Keratinocyte (primary cell): ENCODE measurements around the gene BBS12. TPM values are rescaled to one million over a fixed set of nuclear protein-coding genes. Genes with fewer than 3 reads are reported as not detected.

Experiments
- DNase-seq: peaks from one replicate; pipeline ENCODE4 v3.0.0-alpha.2; 2011; ENCODE audit warnings: low read depth, missing footprints, low spot score
- FAIRE-seq: peaks from 2 replicates; lab custom pipeline; 2011; peaks lifted over from hg19 to GRCh38; lab: Jason Lieb, UNC
- H2AFZ ChIP-seq: 2 replicates; pipeline ENCODE4 v1.6.0; 2012; ENCODE audit warnings: low read length, control low read depth, inconsistent platforms; ENCODE audit not compliant: control insufficient read depth
- H3K27ac ChIP-seq: 2 replicates; pipeline ENCODE4 v1.5.1; 2011; ENCODE audit warnings: low read length; ENCODE audit not compliant: control insufficient read depth, insufficient read depth
- H3K27me3 ChIP-seq: 3 replicates; pipeline ENCODE4 v1.6.0; 2011; ENCODE audit warnings: low read length; ENCODE audit not compliant: control insufficient read depth, insufficient read depth; ENCODE audit errors: extremely low read depth
- H3K36me3 ChIP-seq, 2 experiments: 2 replicates in 1 of 2; 3 replicates in 1 of 2; pipeline ENCODE4 v1.5.1; 2011; ENCODE audit warnings: low read length in 2 of 2, mild to moderate bottlenecking in 1 of 2; ENCODE audit not compliant: control insufficient read depth in 2 of 2, insufficient read depth in 2 of 2; ENCODE audit errors: extremely low read depth in 1 of 2
- H3K4me1 ChIP-seq: 3 replicates; pipeline ENCODE4 v1.5.1; 2011; ENCODE audit warnings: low read length; ENCODE audit not compliant: control insufficient read depth, insufficient read depth; ENCODE audit errors: extremely low read depth
- H3K4me2 ChIP-seq: 3 replicates; pipeline ENCODE4 v1.6.0; 2011; ENCODE audit warnings: low read depth, low read length; ENCODE audit not compliant: control insufficient read depth, insufficient read depth; ENCODE audit errors: extremely low read depth
- H3K4me3 ChIP-seq, 3 experiments: fragments of 200-600 bp in 1 of 3; sonication (generic) in 1 of 3; 2 replicates in 2 of 3; 3 replicates in 1 of 3; pipeline ENCODE4 v1.5.1; 2011 to 2016; ENCODE audit warnings: low read length in 3 of 3, mild to moderate bottlenecking in 3 of 3, control low read depth in 2 of 3, inconsistent platforms in 1 of 3, low read depth in 1 of 3, mixed read lengths in 1 of 3, mixed run types in 1 of 3, moderate library complexity in 1 of 3; ENCODE audit not compliant: control insufficient read depth in 2 of 3, insufficient read depth in 2 of 3; ENCODE audit errors: extremely low read depth in 1 of 3
- H3K79me2 ChIP-seq: 2 replicates; pipeline ENCODE4 v1.6.0; 2012; ENCODE audit warnings: low read length; ENCODE audit not compliant: control insufficient read depth, insufficient read depth
- H3K9ac ChIP-seq: 3 replicates; pipeline ENCODE4 v1.6.0; 2011; ENCODE audit warnings: low read length; ENCODE audit not compliant: control insufficient read depth, insufficient read depth; ENCODE audit errors: extremely low read depth
- H3K9me1 ChIP-seq: 3 replicates; pipeline ENCODE4 v1.6.0; 2011; ENCODE audit warnings: low read length; ENCODE audit not compliant: control insufficient read depth, insufficient read depth; ENCODE audit errors: extremely low read depth
- H3K9me3 ChIP-seq: 2 replicates; pipeline ENCODE4 v1.5.1; 2012; ENCODE audit warnings: low read depth, low read length; ENCODE audit not compliant: control insufficient read depth
- H4K20me1 ChIP-seq: 3 replicates; pipeline ENCODE4 v1.6.0; 2011; ENCODE audit warnings: low read length; ENCODE audit not compliant: control insufficient read depth, insufficient read depth; ENCODE audit errors: extremely low read depth
- CTCF ChIP-seq, 3 experiments: IDR thresholded peaks in 1 of 3; conservative IDR thresholded peaks in 1 of 3; optimal IDR thresholded peaks in 1 of 3; 2 replicates in 2 of 3; 3 replicates in 1 of 3; pipeline versions ENCODE3 to v1.5.1; 2011; ENCODE audit warnings: low read length in 3 of 3, mild to moderate bottlenecking in 3 of 3, moderate library complexity in 2 of 3, control low read depth in 1 of 3, inconsistent platforms in 1 of 3; ENCODE audit not compliant: insufficient read depth in 2 of 3; ENCODE audit errors: extremely low read depth in 1 of 3
- EZH2 ChIP-seq: IDR thresholded peaks from one replicate; pipeline ENCODE4 v1.6.1; 2012; ENCODE audit warnings: inconsistent platforms, mild to moderate bottlenecking, low read length, moderate library complexity
- dilution Hi-C: fragments of 300-500 bp; cut with MboI; formaldehyde crosslinking; loops from one replicate; pipeline ENCODE4 v1.7.0; 2020; ENCODE audit warnings: low sequenced_read_pairs; ENCODE audit not compliant: extremely low pct_ligation_motif_present
- polyA plus RNA-seq, 5 experiments: library from polyadenylated mRNA; depleted of rRNA in 3 of 5; stranded (reverse) in 3 of 5; stranded (forward) in 1 of 5; unstranded in 1 of 5; fragments of >200 nt; gene quantifications; 1 replicate in 1 of 5; 2 replicates in 3 of 5; 3 replicates in 1 of 5; pipeline versions ENCODE4 v1.2.1 to v1.2.3, GENCODE V29; 2011 to 2012; ENCODE audit warnings: missing spikeins in 2 of 5, low read depth in 1 of 5, low replicate concordance in 1 of 5

Gene BBS12
- polyA plus RNA-seq, 1 donor (not counting 4 experiments of a cell fraction or from before 2014, with no cell fraction given) = 2.5 TPM

DNA sequence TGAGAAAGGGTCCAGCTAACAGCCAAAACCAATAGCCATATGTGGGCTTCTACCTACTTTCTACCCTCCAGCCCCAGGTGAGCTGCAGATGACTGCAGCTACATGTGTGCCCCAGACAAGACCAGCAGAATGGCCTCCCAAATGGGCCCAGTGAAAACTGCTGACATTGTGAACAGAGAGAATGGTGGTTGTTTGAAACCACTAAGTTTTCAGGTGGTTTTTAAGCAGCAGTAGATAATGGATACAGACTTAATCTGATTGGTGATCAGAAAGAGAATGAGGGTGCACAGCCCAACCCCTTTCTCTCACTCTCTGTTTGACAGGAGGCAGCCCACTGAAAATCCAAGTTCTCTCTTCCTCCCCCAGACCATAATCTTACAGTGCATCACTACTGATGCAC is 42.5 kb upstream of the BBS12 start:
- Histone ChIP-seq H3K27me3 (no peaks in the 10 kb centered on the region), H3K9me1 (no peaks in the 10 kb centered on the region), H4K20me1 (no peaks in the 10 kb centered on the region), H3K36me3 (no peaks in the 10 kb centered on the region), H3K79me2 (no peaks in the 10 kb centered on the region), H3K9ac (no peak overlapping the region), H3K4me2 (no peak overlapping the region), H2AFZ (no peak overlapping the region), H3K4me3 (no peak overlapping the region), H3K27ac (no peak overlapping the region), H3K4me1 (no peaks in the 10 kb centered on the region), H3K9me3 (no peaks in the 10 kb centered on the region)
- TF ChIP-seq EZH2 = no peak
- no peak for TF ChIP-seq CTCF (optimal IDR thresholded peaks at IDR 0.05 in 1 of 3, IDR thresholded peaks at IDR 0.05 in 1 of 3, conservative IDR thresholded peaks at IDR 0.05 in 1 of 3; ENCODE audit: extremely low read depth in 1 of 3, insufficient read depth in 2 of 3, low read length in 3 of 3)
- dilution Hi-C loops = no loop called here
- FAIRE-seq = no peak
- DNase-seq = no peak

DNA sequence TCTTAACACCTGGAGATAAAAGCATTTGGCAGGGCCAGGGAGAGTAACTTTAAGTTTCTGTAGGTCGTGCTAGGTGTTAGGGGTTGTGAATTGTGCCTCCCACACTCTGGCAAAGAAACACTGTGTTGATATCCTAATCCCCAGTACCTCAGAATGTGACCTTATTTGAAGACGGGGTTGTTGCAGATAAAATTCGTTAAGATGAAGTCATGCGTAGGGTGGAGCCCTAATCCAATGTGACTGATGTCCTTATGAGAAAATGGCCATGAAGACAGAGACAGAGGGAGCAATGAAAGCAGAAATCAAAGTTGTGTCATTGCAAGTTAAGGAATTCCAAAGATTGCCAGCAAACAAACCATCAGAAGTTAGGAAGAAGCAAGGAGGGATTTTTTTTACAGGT is 40.5 kb upstream of the BBS12 start:
- Histone ChIP-seq H3K27me3 (no peaks in the 10 kb centered on the region), H3K9ac (no peak overlapping the region), H3K27ac (no peak overlapping the region), H3K9me3 (no peaks in the 10 kb centered on the region), H4K20me1 (no peaks in the 10 kb centered on the region), H3K79me2 (no peaks in the 10 kb centered on the region), H3K36me3 (no peaks in the 10 kb centered on the region), H3K4me1 (no peaks in the 10 kb centered on the region), H2AFZ (no peak overlapping the region), H3K4me3 (no peak overlapping the region), H3K9me1 (no peaks in the 10 kb centered on the region), H3K4me2 (no peak overlapping the region)
- TF ChIP-seq CTCF (optimal IDR thresholded peaks at IDR 0.05 in 1 of 3, IDR thresholded peaks at IDR 0.05 in 1 of 3, conservative IDR thresholded peaks at IDR 0.05 in 1 of 3; ENCODE audit: extremely low read depth in 1 of 3, insufficient read depth in 2 of 3, low read length in 3 of 3) (no peak), EZH2 (no peak)
- FAIRE-seq (no peak), DNase-seq (no peak)
- dilution Hi-C loops = no loop called here
